DLD1 (cell line): ENCODE measurements around the gene BIRC2.

Experiments
- in situ Hi-C: cut with HindIII; loops from 2 replicates; pipeline ENCODE4 v1.10.0; 2017; ENCODE audit warnings: low sequenced_read_pairs

The BIRC2 gene

DNA sequence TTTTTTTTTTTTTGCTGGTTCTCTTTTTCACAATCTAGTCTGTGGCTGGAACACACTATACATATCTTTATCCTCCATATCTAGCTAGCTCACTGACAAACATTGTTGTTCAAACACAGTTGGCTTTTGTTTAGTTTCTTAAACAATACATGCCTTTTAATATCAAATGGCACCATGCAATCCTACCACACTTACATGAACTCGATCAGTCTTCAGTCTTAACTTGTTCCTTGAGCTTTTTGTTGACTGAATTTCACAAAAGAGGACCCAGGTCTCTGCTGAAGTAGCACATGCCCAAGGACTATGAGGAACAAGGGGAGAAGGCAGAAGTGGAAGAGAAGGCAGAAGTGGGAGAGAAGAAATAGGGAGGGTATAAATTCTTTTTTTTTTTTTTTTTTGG lies 80.1 kb downstream of the BIRC2 start:
- in situ Hi-C loops: no loop called here
